Measurements from ENCODE around the gene OGA.

OGA gene

DNA sequence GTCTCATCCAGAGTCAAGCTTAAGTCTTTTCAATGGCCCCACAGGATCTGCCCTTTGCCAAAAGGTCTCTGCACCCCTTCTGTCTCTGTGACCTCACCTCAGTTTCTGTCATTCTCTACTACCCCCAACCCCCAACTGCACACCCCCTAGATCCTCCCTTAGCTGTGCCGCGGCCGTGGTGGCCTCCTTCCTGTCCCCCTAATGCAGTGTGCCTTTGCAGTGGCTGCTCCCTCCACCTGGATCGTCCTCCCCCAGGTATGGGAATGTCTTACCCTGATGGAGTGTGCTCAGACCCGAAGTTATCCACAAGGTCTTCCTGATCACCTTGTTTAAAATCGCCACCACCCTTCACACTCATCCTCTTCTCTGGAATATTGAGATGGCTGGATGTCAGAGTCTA, 51.9 kb downstream of the OGA start:
- Histone ChIP-seq H3K27ac (ENCODE audit: low read depth, low read length) (no peak overlapping the region), H3K27me3 (ENCODE audit: control insufficient read depth, insufficient read depth, low read length) (no peaks in the 10 kb centered on the region), H3K4me1 (ENCODE audit: control insufficient read depth, insufficient read depth, low read length) (no peaks in the 10 kb centered on the region), H3K9ac (ENCODE audit: low read depth, low read length) (no peak overlapping the region), H3K4me3 (ENCODE audit: low read depth, low read length) (no peak overlapping the region), H3K36me3 (ENCODE audit: control insufficient read depth, insufficient read depth, low read length) (no peaks in the 10 kb centered on the region; the same call in 1 of the 2 replicates), H3K9me3 (ENCODE audit: control insufficient read depth, insufficient read depth, low read length) (no peaks in the 10 kb centered on the region)

- peaks cover 8% of the 10 kb centered on the region for H3K4me1 ChIP-seq (ENCODE audit: control insufficient read depth, insufficient read depth, low read length)
- no peak overlapping the region for H3K27ac ChIP-seq (ENCODE audit: low read depth, low read length)
- no peaks in the 10 kb centered on the region for H3K27me3 ChIP-seq (ENCODE audit: control insufficient read depth, insufficient read depth, low read length)
- no peaks in the 10 kb centered on the region for H3K36me3 ChIP-seq (ENCODE audit: control insufficient read depth, insufficient read depth, low read length)
- H3K4me3 ChIP-seq (ENCODE audit: low read depth, low read length): no peak overlapping the region
- H3K9ac ChIP-seq (ENCODE audit: low read depth, low read length): no peak overlapping the region
- H3K9me3 ChIP-seq (ENCODE audit: control insufficient read depth, insufficient read depth, low read length): no peaks in the 10 kb centered on the region
These were observed 55.0 kb downstream of the OGA start for GRCh38 chr10:101763141-101763846.

- Histone ChIP-seq H3K27ac (ENCODE audit: low read depth, low read length) (no peak overlapping the region), H3K27me3 (ENCODE audit: control insufficient read depth, insufficient read depth, low read length) (no peaks in the 10 kb centered on the region), H3K4me1 (ENCODE audit: control insufficient read depth, insufficient read depth, low read length) (peaks cover 8% of the 10 kb centered on the region), H3K4me3 (ENCODE audit: low read depth, low read length) (no peak overlapping the region), H3K36me3 (ENCODE audit: control insufficient read depth, insufficient read depth, low read length) (no peaks in the 10 kb centered on the region), H3K9me3 (ENCODE audit: control insufficient read depth, insufficient read depth, low read length) (no peaks in the 10 kb centered on the region), H3K9ac (ENCODE audit: low read depth, low read length) (no peak overlapping the region)
These were observed 55.5 kb downstream of the OGA start for GRCh38 chr10:101762736-101763135.

GRCh38 chr10:101761226-101761625, 57.0 kb downstream of the OGA start:
- no peaks in the 10 kb centered on the region for H3K36me3 ChIP-seq (ENCODE audit: control insufficient read depth, insufficient read depth, low read length)
- H3K9me3 ChIP-seq (ENCODE audit: control insufficient read depth, insufficient read depth, low read length): no peaks in the 10 kb centered on the region
- peaks cover 8% of the 10 kb centered on the region for H3K4me1 ChIP-seq (ENCODE audit: control insufficient read depth, insufficient read depth, low read length)
- H3K27ac ChIP-seq (ENCODE audit: low read depth, low read length): no peak overlapping the region
- no peak overlapping the region for H3K4me3 ChIP-seq (ENCODE audit: low read depth, low read length)
- H3K9ac ChIP-seq (ENCODE audit: low read depth, low read length): no peak overlapping the region
- H3K27me3 ChIP-seq (ENCODE audit: control insufficient read depth, insufficient read depth, low read length): no peaks in the 10 kb centered on the region

GRCh38 chr10:101760510-101760909, 57.7 kb downstream of the OGA start:
- Histone ChIP-seq H3K4me3 (ENCODE audit: low read depth, low read length) (no peak overlapping the region), H3K27ac (ENCODE audit: low read depth, low read length) (no peak overlapping the region), H3K4me1 (ENCODE audit: control insufficient read depth, insufficient read depth, low read length) (peaks cover 8% of the 10 kb centered on the region), H3K27me3 (ENCODE audit: control insufficient read depth, insufficient read depth, low read length) (no peaks in the 10 kb centered on the region), H3K9me3 (ENCODE audit: control insufficient read depth, insufficient read depth, low read length) (no peaks in the 10 kb centered on the region), H3K36me3 (ENCODE audit: control insufficient read depth, insufficient read depth, low read length) (no peaks in the 10 kb centered on the region), H3K9ac (ENCODE audit: low read depth, low read length) (no peak overlapping the region)

DNA sequence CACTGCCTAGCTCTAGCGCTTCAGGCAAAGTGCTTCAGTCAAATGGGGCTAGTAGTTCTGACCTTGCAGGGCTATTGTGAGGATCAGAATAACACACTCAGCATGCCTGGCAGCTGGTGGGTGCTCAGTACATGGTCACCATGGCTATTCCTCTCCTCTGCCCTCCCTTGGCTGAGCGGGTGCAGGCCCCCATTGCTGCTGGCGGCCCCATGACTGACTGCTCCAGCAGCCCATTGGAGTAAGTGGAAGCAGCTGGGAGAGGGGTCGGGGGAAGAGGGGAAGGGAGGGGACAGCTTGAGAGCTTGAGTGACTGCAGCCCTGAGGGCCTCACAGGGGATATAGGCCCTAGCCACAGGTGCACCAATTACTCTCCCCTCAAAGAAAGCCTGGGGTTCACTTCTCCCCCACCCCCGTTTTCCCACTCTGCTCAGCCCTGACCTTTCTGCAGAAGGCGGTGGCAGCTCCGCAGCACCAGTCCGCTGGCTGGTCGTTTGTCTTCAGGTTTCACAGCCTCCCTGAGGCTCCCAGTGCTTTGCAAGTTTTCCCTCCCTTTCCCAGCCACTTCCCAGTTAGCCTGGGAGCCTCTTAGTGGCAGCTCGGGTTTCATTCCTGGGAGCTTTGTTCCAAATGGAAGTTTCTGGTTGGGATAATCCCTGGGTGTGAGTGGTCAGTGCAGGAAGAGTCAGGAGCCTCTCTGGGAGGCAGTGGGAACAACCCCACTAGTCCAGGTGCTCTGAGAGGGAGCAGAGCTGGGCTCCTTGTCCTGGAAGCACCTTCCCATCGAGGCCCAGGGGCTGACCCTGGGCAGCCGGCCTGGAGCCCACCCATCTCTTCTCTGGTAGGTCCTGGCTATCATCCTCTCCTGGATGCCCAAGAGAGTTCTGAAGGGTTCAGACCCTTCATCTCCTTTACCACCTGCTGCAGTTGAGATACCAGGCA, 58.7 kb downstream of the OGA start:
- H3K27me3 ChIP-seq (ENCODE audit: control insufficient read depth, insufficient read depth, low read length): no peaks in the 10 kb centered on the region
- no peak overlapping the region for H3K27ac ChIP-seq (ENCODE audit: low read depth, low read length)
- no peak overlapping the region for H3K4me3 ChIP-seq (ENCODE audit: low read depth, low read length)
- no peaks in the 10 kb centered on the region for H3K36me3 ChIP-seq (ENCODE audit: control insufficient read depth, insufficient read depth, low read length)
- H3K4me1 ChIP-seq (ENCODE audit: control insufficient read depth, insufficient read depth, low read length): peaks cover 8% of the 10 kb centered on the region
- H3K9me3 ChIP-seq (ENCODE audit: control insufficient read depth, insufficient read depth, low read length): no peaks in the 10 kb centered on the region
- no peak overlapping the region for H3K9ac ChIP-seq (ENCODE audit: low read depth, low read length)

DNA sequence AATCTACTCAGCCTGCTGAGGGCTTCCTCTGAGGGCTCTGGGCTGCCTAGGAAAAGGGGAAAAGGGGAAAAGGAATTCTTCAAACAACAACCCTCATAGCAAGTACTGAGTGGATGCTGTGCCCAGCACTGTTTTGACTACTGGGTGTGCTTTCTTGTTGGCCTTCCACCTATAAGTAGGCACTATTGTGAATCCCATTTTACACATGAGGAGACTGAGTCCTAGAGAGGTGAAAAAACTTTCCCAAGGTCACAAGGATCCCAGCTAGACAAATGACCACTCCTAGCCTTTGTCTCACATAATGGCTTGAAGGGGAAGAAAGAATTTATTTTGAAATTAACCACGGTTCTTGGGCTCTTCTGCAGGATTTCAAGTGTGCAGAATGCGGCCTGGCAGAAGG, 59.4 kb downstream of the OGA start:
- Histone ChIP-seq H3K27me3 (ENCODE audit: control insufficient read depth, insufficient read depth, low read length) (no peaks in the 10 kb centered on the region), H3K27ac (ENCODE audit: low read depth, low read length) (no peak overlapping the region), H3K9me3 (ENCODE audit: control insufficient read depth, insufficient read depth, low read length) (no peaks in the 10 kb centered on the region)

DNA sequence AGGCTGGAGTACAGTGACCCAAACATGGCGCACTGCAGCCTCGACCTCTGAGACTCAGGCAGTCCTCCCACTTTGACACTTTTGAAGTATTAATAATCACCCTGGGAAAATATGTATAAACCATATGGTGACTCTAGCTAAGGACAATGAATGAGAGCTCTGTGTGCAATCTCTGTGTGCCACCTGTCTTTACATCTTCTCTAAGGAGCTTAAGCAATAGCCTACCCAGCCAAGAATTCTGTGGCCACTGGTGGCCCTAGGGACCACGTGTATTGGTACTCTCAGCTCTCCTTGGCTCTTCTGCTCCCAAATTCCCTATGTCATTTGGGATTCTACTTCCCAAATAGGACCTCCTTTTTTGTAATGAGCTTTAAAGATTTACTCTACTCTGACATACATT, 66.0 kb downstream of the OGA start:
- Histone ChIP-seq H3K36me3 (ENCODE audit: control insufficient read depth, insufficient read depth, low read length) (no peaks in the 10 kb centered on the region), H3K9me3 (ENCODE audit: control insufficient read depth, insufficient read depth, low read length) (no peaks in the 10 kb centered on the region), H3K9ac (ENCODE audit: low read depth, low read length) (no peak overlapping the region), H3K27me3 (ENCODE audit: control insufficient read depth, insufficient read depth, low read length) (no peaks in the 10 kb centered on the region), H3K4me1 (ENCODE audit: control insufficient read depth, insufficient read depth, low read length) (peaks cover 16% of the 10 kb centered on the region; the same call in 1 of the 2 replicates), H3K4me3 (ENCODE audit: low read depth, low read length) (no peak overlapping the region), H3K27ac (ENCODE audit: low read depth, low read length) (no peak overlapping the region)

More for the DNA sequence above, 59.4 kb downstream of the OGA start:
- no peak overlapping the region for H3K9ac ChIP-seq (ENCODE audit: low read depth, low read length)
- peaks cover 8% of the 10 kb centered on the region for H3K4me1 ChIP-seq (ENCODE audit: control insufficient read depth, insufficient read depth, low read length)
- no peak overlapping the region for H3K4me3 ChIP-seq (ENCODE audit: low read depth, low read length)
- no peaks in the 10 kb centered on the region for H3K36me3 ChIP-seq (ENCODE audit: control insufficient read depth, insufficient read depth, low read length)

GRCh38 chr10:101749047-101750016, 68.9 kb downstream of the OGA start:
- H3K27me3 ChIP-seq (ENCODE audit: control insufficient read depth, insufficient read depth, low read length): no peaks in the 10 kb centered on the region
- H3K36me3 ChIP-seq (ENCODE audit: control insufficient read depth, insufficient read depth, low read length): no peaks in the 10 kb centered on the region

DNA sequence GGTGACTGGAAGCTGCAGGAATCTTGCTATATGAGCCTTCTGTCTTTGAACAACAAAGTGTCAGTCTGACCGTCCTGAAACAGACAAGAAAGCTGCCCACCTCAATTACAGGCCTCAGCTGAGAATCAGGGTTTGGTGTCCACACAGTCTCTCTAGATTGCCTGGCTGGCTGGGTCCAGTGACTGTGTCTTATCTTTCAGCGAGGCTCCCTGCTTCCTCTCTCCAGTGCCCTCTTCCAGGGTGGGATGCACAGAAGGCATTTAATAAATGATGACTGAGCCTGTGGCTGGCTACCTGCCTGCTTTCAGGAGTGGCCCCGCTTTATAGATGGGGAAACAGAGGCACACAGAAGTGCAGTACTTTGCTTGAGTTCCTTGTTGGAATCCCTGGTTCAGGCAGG, 69.7 kb downstream of the OGA start:
- Histone ChIP-seq H3K27me3 (ENCODE audit: control insufficient read depth, insufficient read depth, low read length) (no peaks in the 10 kb centered on the region), H3K4me3 (ENCODE audit: low read depth, low read length) (no peak overlapping the region), H3K9me3 (ENCODE audit: control insufficient read depth, insufficient read depth, low read length) (no peaks in the 10 kb centered on the region), H3K9ac (ENCODE audit: low read depth, low read length) (no peak overlapping the region), H3K27ac (ENCODE audit: low read depth, low read length) (no peak overlapping the region), H3K36me3 (ENCODE audit: control insufficient read depth, insufficient read depth, low read length) (no peaks in the 10 kb centered on the region), H3K4me1 (ENCODE audit: control insufficient read depth, insufficient read depth, low read length) (peaks cover 16% of the 10 kb centered on the region; the same call in 1 of the 2 replicates)

More at GRCh38 chr10:101749047-101750016, 68.9 kb downstream of the OGA start:
- Histone ChIP-seq H3K4me1 (ENCODE audit: control insufficient read depth, insufficient read depth, low read length) (peaks cover 16% of the 10 kb centered on the region; the same call in 1 of the 2 replicates), H3K4me3 (ENCODE audit: low read depth, low read length) (no peak overlapping the region), H3K27ac (ENCODE audit: low read depth, low read length) (no peak overlapping the region), H3K9ac (ENCODE audit: low read depth, low read length) (no peak overlapping the region), H3K9me3 (ENCODE audit: control insufficient read depth, insufficient read depth, low read length) (no peaks in the 10 kb centered on the region)
